Osteoblast (primary cell): ENCODE results near the gene RANBP6. TPM values are rescaled to one million over a fixed set of nuclear protein-coding genes. Genes with fewer than 3 reads are reported as not detected.

Experiments
- DNase-seq: peaks from one replicate; pipeline ENCODE4 v3.0.0; 2011; ENCODE audit warnings: low spot score, mixed read lengths; ENCODE audit not compliant: insufficient read length; ENCODE audit errors: missing footprints
- H2AFZ ChIP-seq: 2 replicates; pipeline ENCODE4 v1.6.0; 2011; ENCODE audit warnings: mild to moderate bottlenecking, low read length
- H3K27ac ChIP-seq: 2 replicates; pipeline ENCODE4 v1.5.1; 2011; ENCODE audit warnings: mild to moderate bottlenecking, low read depth, low read length, moderate library complexity
- H3K27me3 ChIP-seq: 2 replicates; pipeline ENCODE4 v1.6.0; 2012; ENCODE audit warnings: mild to moderate bottlenecking, control low read depth, inconsistent platforms, low read length, moderate library complexity; ENCODE audit not compliant: insufficient read depth
- H3K36me3 ChIP-seq: 2 replicates; pipeline ENCODE4 v1.5.1; 2011; ENCODE audit warnings: mild to moderate bottlenecking, low read length, control low read depth, moderate library complexity; ENCODE audit not compliant: insufficient read depth
- H3K4me1 ChIP-seq: 2 replicates; pipeline ENCODE4 v1.5.1; 2011; ENCODE audit warnings: mild to moderate bottlenecking, low read length, control low read depth, moderate library complexity; ENCODE audit not compliant: insufficient read depth
- H3K4me2 ChIP-seq: 2 replicates; pipeline ENCODE4 v1.6.0; 2011; ENCODE audit warnings: mild to moderate bottlenecking, low read length; ENCODE audit not compliant: insufficient read depth
- H3K4me3 ChIP-seq: fragments of 200-600 bp; sonication (generic); 3 replicates; pipeline ENCODE4 v1.5.1; 2012; ENCODE audit warnings: mild to moderate bottlenecking, low read length, inconsistent platforms; ENCODE audit not compliant: insufficient read depth
- H3K79me2 ChIP-seq: 2 replicates; pipeline ENCODE4 v1.6.0; 2012; ENCODE audit warnings: mild to moderate bottlenecking, low read length, control low read depth, inconsistent platforms; ENCODE audit not compliant: insufficient read depth
- H3K9me3 ChIP-seq: 2 replicates; pipeline ENCODE4 v1.5.1; 2011; ENCODE audit warnings: low read depth, low read length, control low read depth
- H4K20me1 ChIP-seq: 2 replicates; pipeline ENCODE4 v1.6.0; 2012; ENCODE audit warnings: mild to moderate bottlenecking, low read length, control low read depth; ENCODE audit not compliant: insufficient read depth
- small RNA-seq: library from RNA; depleted of rRNA; stranded (forward); fragments of <200 nt; gene quantifications from one replicate; pipeline ENCODE3, GENCODE V24; 2012
- total RNA-seq: library from RNA; depleted of rRNA; stranded (reverse); fragments of >200 nt; gene quantifications from 2 replicates; pipeline ENCODE4 v1.2.3, GENCODE V29; 2012
- TF ChIP-seq, protein P1 (sequence below): IDR thresholded peaks from 2 replicates; pipeline ENCODE4 v1.5.1; 2011; ENCODE audit warnings: mild to moderate bottlenecking, low read depth, low read length, moderate library complexity; ENCODE audit errors: extremely low read depth

Gene RANBP6
- total RNA-seq, 1 donor, result 19.9 TPM

DNA sequence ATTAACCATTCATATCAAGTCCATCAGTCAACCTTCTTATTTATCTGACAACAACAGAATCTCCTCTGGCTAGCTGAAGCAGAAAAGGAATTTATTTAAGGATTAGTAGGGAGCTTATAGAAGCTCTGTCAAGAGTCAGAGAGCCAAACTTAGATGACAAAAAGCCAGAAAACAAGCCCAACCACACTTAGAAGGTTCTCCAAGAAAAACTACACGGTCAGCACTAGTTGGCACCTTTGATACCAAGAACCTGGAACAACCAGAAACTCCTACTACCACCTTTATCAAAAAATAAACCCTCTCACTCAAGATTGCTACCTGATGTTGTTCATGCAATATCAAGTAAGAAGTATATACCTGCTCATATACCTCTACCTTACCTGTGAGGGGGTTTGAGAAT, 36.9 kb downstream of the RANBP6 start:
- DNase-seq, result no peak
- Histone ChIP-seq H3K4me3 (no peak overlapping the region), H3K79me2 (peaks cover 18% of the 10 kb centered on the region), H2AFZ (no peak overlapping the region), H3K9me3 (no peaks in the 10 kb centered on the region), H3K36me3 (peaks cover 3% of the 10 kb centered on the region), H4K20me1 (no peaks in the 10 kb centered on the region), H3K27me3 (no peaks in the 10 kb centered on the region), H3K4me2 (no peak overlapping the region), H3K4me1 (no peaks in the 10 kb centered on the region), H3K27ac (no peak overlapping the region)
- TF ChIP-seq, protein P1, sequence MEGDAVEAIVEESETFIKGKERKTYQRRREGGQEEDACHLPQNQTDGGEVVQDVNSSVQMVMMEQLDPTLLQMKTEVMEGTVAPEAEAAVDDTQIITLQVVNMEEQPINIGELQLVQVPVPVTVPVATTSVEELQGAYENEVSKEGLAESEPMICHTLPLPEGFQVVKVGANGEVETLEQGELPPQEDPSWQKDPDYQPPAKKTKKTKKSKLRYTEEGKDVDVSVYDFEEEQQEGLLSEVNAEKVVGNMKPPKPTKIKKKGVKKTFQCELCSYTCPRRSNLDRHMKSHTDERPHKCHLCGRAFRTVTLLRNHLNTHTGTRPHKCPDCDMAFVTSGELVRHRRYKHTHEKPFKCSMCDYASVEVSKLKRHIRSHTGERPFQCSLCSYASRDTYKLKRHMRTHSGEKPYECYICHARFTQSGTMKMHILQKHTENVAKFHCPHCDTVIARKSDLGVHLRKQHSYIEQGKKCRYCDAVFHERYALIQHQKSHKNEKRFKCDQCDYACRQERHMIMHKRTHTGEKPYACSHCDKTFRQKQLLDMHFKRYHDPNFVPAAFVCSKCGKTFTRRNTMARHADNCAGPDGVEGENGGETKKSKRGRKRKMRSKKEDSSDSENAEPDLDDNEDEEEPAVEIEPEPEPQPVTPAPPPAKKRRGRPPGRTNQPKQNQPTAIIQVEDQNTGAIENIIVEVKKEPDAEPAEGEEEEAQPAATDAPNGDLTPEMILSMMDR, result no peak

DNA sequence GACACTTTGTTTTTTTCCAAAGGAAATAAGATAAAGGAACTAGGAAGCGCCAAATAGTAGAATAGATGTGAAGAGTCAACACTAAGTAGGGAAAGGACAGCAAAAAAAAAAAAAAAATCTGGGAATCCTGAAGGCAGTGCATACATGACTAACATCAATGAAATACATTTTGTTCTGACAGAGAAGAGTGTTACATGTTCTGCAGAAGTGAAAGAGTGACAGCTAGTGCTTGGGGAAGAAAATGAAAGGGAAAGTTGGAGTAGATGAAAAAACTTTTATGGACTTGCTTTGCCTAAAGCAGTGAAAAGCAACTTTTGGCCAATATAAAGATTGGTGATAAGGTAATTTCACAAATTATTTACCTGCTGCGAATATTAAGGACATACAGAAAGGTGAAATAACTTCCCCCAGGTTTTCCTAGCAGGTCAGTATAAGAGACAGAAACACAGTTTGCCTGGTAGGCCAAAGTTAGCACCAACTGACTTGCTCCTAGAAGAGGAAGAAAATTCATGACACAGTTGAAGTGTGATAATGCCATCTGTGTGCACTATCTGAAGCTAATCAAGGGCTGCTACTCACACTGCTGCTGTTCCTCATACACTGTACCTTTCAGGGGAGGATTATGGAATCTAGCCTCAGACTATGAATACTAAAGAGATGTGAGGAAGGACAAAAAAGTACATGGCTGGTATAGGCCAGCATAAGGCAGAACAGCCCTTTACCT, 38.6 kb downstream of the RANBP6 start:
- Histone ChIP-seq H3K79me2 (peaks cover 12% of the 10 kb centered on the region), H3K4me1 (peaks cover 3% of the 10 kb centered on the region)
- TF ChIP-seq, protein P1, result peak; percentile 14

DNA sequence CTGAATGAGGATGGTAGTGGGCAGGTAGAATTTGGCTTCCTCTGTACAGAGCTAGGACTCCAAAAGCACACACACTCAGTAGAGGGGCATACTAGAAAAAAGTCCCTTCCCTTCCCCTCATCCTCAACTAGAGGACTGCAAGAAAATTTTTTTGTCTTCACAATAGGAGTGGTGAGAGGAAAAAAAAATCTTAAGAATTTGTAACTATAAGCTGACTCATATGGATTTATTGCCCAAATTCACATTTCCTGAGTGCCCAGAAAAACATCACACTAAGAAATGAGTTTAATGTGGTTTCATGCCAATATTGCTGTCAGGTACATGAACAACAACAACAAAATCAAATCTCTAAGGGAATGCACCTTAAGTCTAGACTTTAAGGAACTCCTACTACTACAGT, 43.7 kb downstream of the RANBP6 start:
- Histone ChIP-seq H3K27ac (no peak overlapping the region), H3K4me2 (peak overlapping the region; percentile 38), H3K27me3 (no peaks in the 10 kb centered on the region), H3K36me3 (peaks cover 3% of the 10 kb centered on the region), H3K4me1 (peaks cover 7% of the 10 kb centered on the region), H3K9me3 (no peaks in the 10 kb centered on the region), H3K4me3 (no peak overlapping the region), H3K79me2 (peaks cover 10% of the 10 kb centered on the region), H4K20me1 (peaks cover 3% of the 10 kb centered on the region), H2AFZ (no peak overlapping the region)
- TF ChIP-seq, protein P1, result no peak
- peak; percentile 1 for DNase-seq

More for the DNA sequence above, 38.6 kb downstream of the RANBP6 start:
- DNase-seq, result no peak
- Histone ChIP-seq H3K4me3 (no peak overlapping the region), H3K27me3 (no peaks in the 10 kb centered on the region), H4K20me1 (peaks cover 3% of the 10 kb centered on the region), H3K27ac (no peak overlapping the region), H3K4me2 (no peak overlapping the region), H2AFZ (no peak overlapping the region), H3K36me3 (peaks cover 3% of the 10 kb centered on the region), H3K9me3 (no peaks in the 10 kb centered on the region)

Small RNAs within 50 kb of the gene (small RNA-seq; reads per million reads assigned to genes)
- not detected for gene MIR4665

Other genes starting within 250 kb of the RANBP6 start
- 6.5 and 8.5 TPM in 2 replicates for gene ERMP1, start 182.5 kb downstream of the RANBP6 start, total RNA-seq
- gene MLANA, start 124.7 kb downstream of the RANBP6 start, total RNA-seq, result under 0.01 TPM in 1 of 2 replicates, not detected in the other
- under 0.01 TPM in 1 of 2 replicates, not detected in the other for gene IL33, start 200.2 kb upstream of the RANBP6 start, total RNA-seq